Lower leg skin (tissue), 3 donors: ENCODE data around the gene PCYT2.

Experiments used
- POLR2A ChIP-seq, 2 donors: fragments of 450-650 bp; IDR thresholded peaks; one replicate each; pipeline ENCODE4 v1.6.1; 2016 to 2017; ENCODE audit warnings: antibody characterized with exemption in 2 of 2, mild to moderate bottlenecking in 1 of 2, moderate library complexity in 1 of 2
- TF ChIP-seq, protein P1 (sequence below), 3 donors: fragments of 450-650 bp; IDR thresholded peaks; one replicate each; pipeline ENCODE4 v1.5.1; 2016; ENCODE audit warnings: antibody characterized with exemption in 3 of 3, mild to moderate bottlenecking in 3 of 3, moderate library complexity in 2 of 3

DNA sequence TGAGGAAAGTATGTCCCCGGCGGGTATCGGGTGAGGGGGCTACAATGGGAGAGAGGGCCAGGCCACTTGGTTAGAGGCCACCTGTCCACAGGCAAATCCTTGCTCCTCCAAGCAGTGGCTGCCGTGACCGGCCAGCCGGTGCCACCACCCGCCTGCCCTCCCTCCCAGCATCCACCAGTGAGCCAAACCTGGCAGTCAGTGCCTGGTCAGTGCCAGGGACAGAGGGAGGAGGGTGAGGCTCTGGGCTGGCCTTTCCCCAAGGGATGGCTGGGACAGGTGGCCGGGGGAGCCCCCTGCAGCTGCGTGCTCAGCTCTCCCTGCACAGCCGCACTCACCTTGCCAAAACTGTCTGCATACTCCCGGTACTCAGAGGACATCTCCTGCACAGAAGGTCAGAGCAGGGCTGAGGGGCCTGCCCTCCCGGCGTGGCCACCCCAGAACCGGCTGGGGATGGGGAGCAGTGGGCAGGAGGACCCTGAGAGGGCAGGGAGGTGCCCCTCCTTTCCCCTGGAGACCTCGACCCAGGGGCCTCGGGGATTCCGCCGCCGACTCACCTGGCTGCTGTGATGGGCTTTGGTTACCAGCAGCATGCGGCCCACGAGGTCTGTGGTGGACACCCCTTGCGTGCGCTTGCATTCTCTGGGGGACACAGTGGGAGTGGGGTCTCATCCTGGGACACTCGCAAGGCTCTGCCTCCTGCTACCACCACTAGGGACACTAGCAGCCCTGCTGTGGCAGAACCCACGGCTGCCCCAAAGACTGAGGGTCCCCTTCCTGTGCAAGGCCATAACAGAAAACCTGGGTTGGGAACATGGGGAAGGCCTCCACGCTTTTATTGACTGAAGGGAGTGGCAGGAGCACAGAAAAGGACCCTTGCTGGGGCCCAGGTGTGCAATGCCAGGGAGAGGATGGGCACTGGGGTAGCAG, 3.7 kb downstream of the PCYT2 start:
- TF ChIP-seq, protein P1, sequence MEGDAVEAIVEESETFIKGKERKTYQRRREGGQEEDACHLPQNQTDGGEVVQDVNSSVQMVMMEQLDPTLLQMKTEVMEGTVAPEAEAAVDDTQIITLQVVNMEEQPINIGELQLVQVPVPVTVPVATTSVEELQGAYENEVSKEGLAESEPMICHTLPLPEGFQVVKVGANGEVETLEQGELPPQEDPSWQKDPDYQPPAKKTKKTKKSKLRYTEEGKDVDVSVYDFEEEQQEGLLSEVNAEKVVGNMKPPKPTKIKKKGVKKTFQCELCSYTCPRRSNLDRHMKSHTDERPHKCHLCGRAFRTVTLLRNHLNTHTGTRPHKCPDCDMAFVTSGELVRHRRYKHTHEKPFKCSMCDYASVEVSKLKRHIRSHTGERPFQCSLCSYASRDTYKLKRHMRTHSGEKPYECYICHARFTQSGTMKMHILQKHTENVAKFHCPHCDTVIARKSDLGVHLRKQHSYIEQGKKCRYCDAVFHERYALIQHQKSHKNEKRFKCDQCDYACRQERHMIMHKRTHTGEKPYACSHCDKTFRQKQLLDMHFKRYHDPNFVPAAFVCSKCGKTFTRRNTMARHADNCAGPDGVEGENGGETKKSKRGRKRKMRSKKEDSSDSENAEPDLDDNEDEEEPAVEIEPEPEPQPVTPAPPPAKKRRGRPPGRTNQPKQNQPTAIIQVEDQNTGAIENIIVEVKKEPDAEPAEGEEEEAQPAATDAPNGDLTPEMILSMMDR (IDR thresholded peaks at IDR 0.05) = no peak
- TF ChIP-seq POLR2A (IDR thresholded peaks at IDR 0.05) = no peak
